Neural cell (in vitro differentiated cells): ENCODE measurements around the gene AGBL1. TPM values are rescaled to one million over a fixed set of nuclear protein-coding genes. Genes with fewer than 3 reads are reported as not detected.

ENCODE experiments used
- H2AFZ ChIP-seq: fragments of 200-600, 300-800 bp; sonication (generic), shearing (Covaris generic); 2 replicates; pipeline ENCODE4 v1.6.0; 2014; ENCODE audit warnings: low read depth, mild to moderate bottlenecking, antibody characterized with exemption, low read length, moderate library complexity
- H3F3A ChIP-seq: fragments of 200-600 bp; shearing (Covaris generic); 2 replicates; pipeline ENCODE4 v1.6.1; 2016; ENCODE audit warnings: mild to moderate bottlenecking, moderate library complexity, mixed read lengths, antibody characterized with exemption, low read length; ENCODE audit not compliant: insufficient read depth, poor library complexity, severe bottlenecking
- H3K27ac ChIP-seq: fragments of 200-600, 300-800 bp; sonication (generic), shearing (Covaris generic); 2 replicates; pipeline ENCODE4 v1.5.1; 2014; ENCODE audit warnings: mild to moderate bottlenecking, low read length, moderate library complexity
- H3K27me3 ChIP-seq: fragments of 300-800, 200-600 bp; sonication (generic), shearing (Covaris generic); 2 replicates; pipeline ENCODE4 v1.6.0; 2014; ENCODE audit warnings: mild to moderate bottlenecking, low read depth, low read length, moderate library complexity; ENCODE audit not compliant: insufficient read depth
- H3K36me3 ChIP-seq: fragments of 300-800, 200-600 bp; sonication (generic), shearing (Covaris generic); 2 replicates; pipeline ENCODE4 v1.5.1; 2014; ENCODE audit warnings: mild to moderate bottlenecking, antibody characterized with exemption, low read length, moderate library complexity; ENCODE audit not compliant: insufficient read depth
- H3K4me2 ChIP-seq: fragments of 300-800, 200-600 bp; sonication (generic), shearing (Covaris generic); 2 replicates; pipeline ENCODE4 v1.6.0; 2014; ENCODE audit warnings: mild to moderate bottlenecking, low read length
- H3K4me3 ChIP-seq: fragments of 300-800, 200-600 bp; sonication (generic), shearing (Covaris generic); 2 replicates; pipeline ENCODE4 v1.5.1; 2014; ENCODE audit warnings: mild to moderate bottlenecking, low read length, moderate library complexity
- H3K79me2 ChIP-seq: fragments of 200-600 bp; shearing (Covaris generic); replicated peaks from 2 replicates; pipeline ENCODE4 v1.6.0; 2014; ENCODE audit warnings: mild to moderate bottlenecking, low read length, moderate library complexity; ENCODE audit not compliant: insufficient read depth
- H3K9ac ChIP-seq: fragments of 300-800, 200-600 bp; sonication (generic), shearing (Covaris generic); 2 replicates; pipeline ENCODE4 v1.6.1; 2016; ENCODE audit warnings: mild to moderate bottlenecking, low read length, mixed read lengths
- H3K9me2 ChIP-seq: fragments of 200-600 bp; shearing (Covaris generic); 2 replicates; pipeline ENCODE4 v1.6.1; 2016; ENCODE audit warnings: mild to moderate bottlenecking, low read length, mixed read lengths; ENCODE audit not compliant: insufficient read depth
- H3K9me3 ChIP-seq: fragments of 200-600, 300-800 bp; sonication (generic), shearing (Covaris generic); 2 replicates; pipeline ENCODE4 v1.6.1; 2016; ENCODE audit warnings: mild to moderate bottlenecking, mixed run types, low read length, moderate library complexity, mixed read lengths
- H4K20me1 ChIP-seq: fragments of 200-600 bp; shearing (Covaris generic); 2 replicates; pipeline ENCODE4 v1.6.1; 2016; ENCODE audit warnings: mild to moderate bottlenecking, mixed run types; ENCODE audit not compliant: insufficient read depth
- CTCF ChIP-seq: fragments of 450-650 bp; IDR thresholded peaks from 2 replicates; pipeline ENCODE4 v1.5.1; 2014; ENCODE audit warnings: antibody characterized with exemption, mild to moderate bottlenecking, moderate library complexity; ENCODE audit not compliant: poor library complexity, severe bottlenecking
- EP300 ChIP-seq: fragments of 450-650 bp; conservative IDR thresholded peaks from 2 replicates; pipeline ENCODE4 v1.6.1; 2014; ENCODE audit warnings: antibody characterized with exemption, mild to moderate bottlenecking, moderate library complexity; ENCODE audit not compliant: poor library complexity, severe bottlenecking
- EZH2 ChIP-seq: fragments of 200-600, 300-800 bp; shearing (Covaris generic), sonication (generic); IDR thresholded peaks from 2 replicates; pipeline ENCODE4 v1.6.1; 2014; ENCODE audit warnings: antibody characterized with exemption, low read length, borderline replicate concordance, mild to moderate bottlenecking; ENCODE audit not compliant: insufficient read depth, poor library complexity, severe bottlenecking
- MXI1 ChIP-seq: fragments of 450-650 bp; conservative IDR thresholded peaks from 2 replicates; pipeline ENCODE4 v1.6.1; 2014; ENCODE audit warnings: antibody characterized with exemption, mild to moderate bottlenecking; ENCODE audit not compliant: poor library complexity, severe bottlenecking
- POLR2AphosphoS5 ChIP-seq: IDR thresholded peaks from 2 replicates; pipeline ENCODE4 v1.6.1; 2012
- RAD21 ChIP-seq: fragments of 450-650 bp; conservative IDR thresholded peaks from 2 replicates; pipeline ENCODE4 v1.6.1; 2014; ENCODE audit warnings: antibody characterized with exemption, mild to moderate bottlenecking, moderate library complexity
- REST ChIP-seq: IDR thresholded peaks from 2 replicates; pipeline ENCODE4 v1.6.1; 2012; ENCODE audit warnings: borderline replicate concordance
- SMC3 ChIP-seq: fragments of 450-650 bp; conservative IDR thresholded peaks from 2 replicates; pipeline ENCODE4 v1.6.1; 2014; ENCODE audit warnings: antibody characterized with exemption, mild to moderate bottlenecking, moderate library complexity; ENCODE audit not compliant: poor library complexity
- TAF1 ChIP-seq: IDR thresholded peaks from 2 replicates; pipeline ENCODE4 v1.6.1; 2012; ENCODE audit warnings: low read depth
- polyA plus RNA-seq: library from polyadenylated mRNA; depleted of rRNA; stranded (reverse); fragments of >200 nt; gene quantifications from 2 replicates; pipeline ENCODE4 v1.2.3, GENCODE V29; 2014

AGBL1 gene
- polyA plus RNA-seq, 1 donor from 2014 or later = 0.12 TPM

GRCh38 chr15:86515625-86516024, 436.0 kb downstream of the AGBL1 start:
- no peak overlapping the region for H3K4me3 ChIP-seq
- H3K79me2 ChIP-seq = no peaks in the 10 kb centered on the region
- no peaks in the 10 kb centered on the region for H3K9me2 ChIP-seq

GRCh38 chr15:86522721-86523120, 443.1 kb downstream of the AGBL1 start:
- no peaks in the 10 kb centered on the region for H4K20me1 ChIP-seq
- no peak overlapping the region for H3K9ac ChIP-seq
- H3K27ac ChIP-seq = no peak overlapping the region
- no peaks in the 10 kb centered on the region for H3K9me3 ChIP-seq
- H3K27me3 ChIP-seq = no peaks in the 10 kb centered on the region
- no peak overlapping the region for H3K4me3 ChIP-seq
- no peaks in the 10 kb centered on the region for H3K79me2 ChIP-seq
- no peak overlapping the region for H2AFZ ChIP-seq
- no peaks in the 10 kb centered on the region for H3K36me3 ChIP-seq
- H3K4me2 ChIP-seq = no peak overlapping the region
- no peaks in the 10 kb centered on the region for H3K9me2 ChIP-seq
- no peaks in the 10 kb centered on the region for H3F3A ChIP-seq
- TF ChIP-seq REST (no peak), EZH2 (no peak), RAD21 (no peak), TAF1 (no peak), POLR2AphosphoS5 (no peak), EP300 (no peak), SMC3 (no peak), MXI1 (no peak)

More at GRCh38 chr15:86515625-86516024, 436.0 kb downstream of the AGBL1 start:
- no peak overlapping the region for H2AFZ ChIP-seq
- no peaks in the 10 kb centered on the region for H4K20me1 ChIP-seq
- H3K9me3 ChIP-seq = no peaks in the 10 kb centered on the region
- H3K27me3 ChIP-seq = no peaks in the 10 kb centered on the region
- no peak overlapping the region for H3K9ac ChIP-seq
- no peaks in the 10 kb centered on the region for H3K36me3 ChIP-seq
- H3F3A ChIP-seq = no peaks in the 10 kb centered on the region
- no peak overlapping the region for H3K27ac ChIP-seq
- TF ChIP-seq SMC3 (no peak), CTCF (no peak), RAD21 (no peak), EZH2 (no peak), MXI1 (no peak), REST (no peak), POLR2AphosphoS5 (no peak)
- H3K4me2 ChIP-seq = no peak overlapping the region
